Karpas-422 (cell line): ENCODE measurements around the gene FGFR3. TPM values are rescaled to one million over a fixed set of nuclear protein-coding genes. Genes with fewer than 3 reads are reported as not detected.

Experiments
- DNase-seq: peaks from one replicate; pipeline ENCODE4 v3.0.0-alpha.2; 2015
- H2AFZ ChIP-seq: fragments of 200-600 bp; sonication (generic); 2 replicates; pipeline ENCODE4 v1.6.1; 2014; ENCODE audit warnings: antibody characterized with exemption, low read length, mixed read lengths
- H3K27ac ChIP-seq: fragments of 200-600 bp; sonication (generic); 2 replicates; pipeline ENCODE4 v1.5.1; 2014; ENCODE audit warnings: mild to moderate bottlenecking, low read length, moderate library complexity
- H3K27me3 ChIP-seq: fragments of 200-600 bp; sonication (generic); 2 replicates; pipeline ENCODE4 v1.6.1; 2014; ENCODE audit warnings: low read length, mixed read lengths
- H3K36me3 ChIP-seq: fragments of 200-600 bp; sonication (generic); 2 replicates; pipeline ENCODE4 v1.6.1; 2014; ENCODE audit warnings: low read length, mixed read lengths; ENCODE audit not compliant: insufficient read depth
- H3K4me1 ChIP-seq: fragments of 200-600 bp; sonication (generic); 2 replicates; pipeline ENCODE4 v1.6.1; 2014; ENCODE audit warnings: mild to moderate bottlenecking, low read length, mixed read lengths
- H3K4me2 ChIP-seq: fragments of 200-600 bp; sonication (generic); 2 replicates; pipeline ENCODE4 v1.6.1; 2014; ENCODE audit warnings: low read length, low read depth, mild to moderate bottlenecking; ENCODE audit not compliant: poor library complexity, severe bottlenecking
- H3K4me3 ChIP-seq: fragments of 200-600 bp; sonication (generic); 2 replicates; pipeline ENCODE4 v1.5.1; 2014; ENCODE audit warnings: mild to moderate bottlenecking, antibody characterized with exemption, low read length, mixed read lengths
- H3K79me2 ChIP-seq: fragments of 200-600 bp; sonication (generic); 2 replicates; pipeline ENCODE4 v1.6.1; 2014; ENCODE audit warnings: mild to moderate bottlenecking, low read length, mixed read lengths
- H3K9ac ChIP-seq: fragments of 200-600 bp; sonication (generic); 2 replicates; pipeline ENCODE4 v1.6.0; 2014; ENCODE audit warnings: low read length
- H3K9me2 ChIP-seq: fragments of 200-600 bp; sonication (generic), shearing (Covaris generic); replicated peaks from 2 replicates; pipeline ENCODE4 v1.6.0; 2014; ENCODE audit warnings: mild to moderate bottlenecking, low read length, moderate library complexity; ENCODE audit not compliant: insufficient read depth
- H3K9me3 ChIP-seq: fragments of 300-700, 200-600 bp; sonication (generic); 2 replicates; pipeline ENCODE4 v1.6.1; 2014; ENCODE audit warnings: low read length, mixed read lengths
- H4K20me1 ChIP-seq: fragments of 200-600 bp; sonication (generic); 2 replicates; pipeline ENCODE4 v1.6.1; 2014; ENCODE audit warnings: mild to moderate bottlenecking, antibody characterized with exemption, low read length, low read depth; ENCODE audit not compliant: insufficient read depth
- total RNA-seq: library from RNA; depleted of rRNA; stranded (reverse); fragments of >200 nt; shearing (Covaris generic); gene quantifications from 2 replicates; pipeline ENCODE4 v1.2.3, GENCODE V29; 2014; ENCODE audit warnings: low replicate concordance; rRNA removed

Gene FGFR3
- not detected in 2 replicates for total RNA-seq

GRCh38 chr4:1792832-1793495 is at the start of gene FGFR3:
FGFR3 (plus strand) TSS chr4:1793293; CDS start chr4:1793935, 642 bp downstream.
- Histone ChIP-seq H3K4me3 (peak within 1 kb of the TSS; percentile 50; the same call in 1 of the 2 replicates), H4K20me1 (no peaks in the 10 kb centered on the region), H3K27ac (no peak within 1 kb of the TSS), H3K27me3 (no peaks in the 10 kb centered on the region), H3K79me2 (no peaks in the 10 kb centered on the region), H2AFZ (no peak within 1 kb of the TSS), H3K4me2 (peak within 1 kb of the TSS; percentile 48), H3K9ac (no peak within 1 kb of the TSS), H3K36me3 (no peaks in the 10 kb centered on the region), H3K9me3 (no peaks in the 10 kb centered on the region), H3K4me1 (no peaks in the 10 kb centered on the region; the same call in 1 of the 2 replicates), H3K9me2 (no peaks in the 10 kb centered on the region)
- peak; percentile 81 for DNase-seq

- DNase-seq = no peak
- Histone ChIP-seq H3K9me3 (peaks cover under 1% of the 10 kb centered on the region; the same call in 1 of the 2 replicates), H3K27me3 (no peaks in the 10 kb centered on the region), H3K4me1 (no peaks in the 10 kb centered on the region), H3K9ac (no peak overlapping the region), H3K4me3 (no peak overlapping the region), H3K9me2 (no peaks in the 10 kb centered on the region), H3K79me2 (no peaks in the 10 kb centered on the region), H3K4me2 (no peak overlapping the region), H4K20me1 (peaks cover 15% of the 10 kb centered on the region; the same call in 1 of the 2 replicates), H3K36me3 (peaks cover 11% of the 10 kb centered on the region), H3K27ac (no peak overlapping the region), H2AFZ (no peak overlapping the region)
These were observed 49.5 kb upstream of the FGFR3 start for GRCh38 chr4:1743551-1743950.

- Histone ChIP-seq H3K27ac (no peak overlapping the region), H3K36me3 (peaks cover 7% of the 10 kb centered on the region), H3K9ac (no peak overlapping the region), H4K20me1 (peaks cover 15% of the 10 kb centered on the region; the same call in 1 of the 2 replicates), H3K4me2 (no peak overlapping the region), H2AFZ (no peak overlapping the region), H3K4me3 (no peak overlapping the region), H3K79me2 (no peaks in the 10 kb centered on the region), H3K27me3 (no peaks in the 10 kb centered on the region), H3K9me2 (no peaks in the 10 kb centered on the region), H3K9me3 (no peaks in the 10 kb centered on the region), H3K4me1 (no peaks in the 10 kb centered on the region)
- no peak for DNase-seq
These were observed 49.1 kb upstream of the FGFR3 start for GRCh38 chr4:1743975-1744374.

GRCh38 chr4:1744552-1744951 is 48.5 kb upstream of the FGFR3 start:
- Histone ChIP-seq H3K9ac (no peak overlapping the region), H3K9me3 (no peaks in the 10 kb centered on the region), H2AFZ (no peak overlapping the region), H3K4me2 (no peak overlapping the region), H3K27me3 (no peaks in the 10 kb centered on the region), H3K36me3 (peaks cover 7% of the 10 kb centered on the region), H3K9me2 (no peaks in the 10 kb centered on the region), H3K4me3 (no peak overlapping the region), H3K79me2 (no peaks in the 10 kb centered on the region), H3K27ac (no peak overlapping the region), H4K20me1 (peaks cover 15% of the 10 kb centered on the region; the same call in 1 of the 2 replicates), H3K4me1 (no peaks in the 10 kb centered on the region)
- DNase-seq = no peak

GRCh38 chr4:1745165-1745564 is 47.9 kb upstream of the FGFR3 start:
- H3K36me3 ChIP-seq = peaks cover 7% of the 10 kb centered on the region
- H3K4me3 ChIP-seq = no peak overlapping the region
- H3K27me3 ChIP-seq = no peaks in the 10 kb centered on the region
- no peaks in the 10 kb centered on the region for H3K4me1 ChIP-seq
- H4K20me1 ChIP-seq = peaks cover 15% of the 10 kb centered on the region; the same call in 1 of the 2 replicates
- no peaks in the 10 kb centered on the region for H3K9me2 ChIP-seq
- H3K9ac ChIP-seq = no peak overlapping the region
- H3K9me3 ChIP-seq = no peaks in the 10 kb centered on the region
- no peaks in the 10 kb centered on the region for H3K79me2 ChIP-seq
- no peak overlapping the region for H3K4me2 ChIP-seq
- H2AFZ ChIP-seq = no peak overlapping the region
- DNase-seq = no peak
- no peak overlapping the region for H3K27ac ChIP-seq

GRCh38 chr4:1745697-1746096 is 47.4 kb upstream of the FGFR3 start:
- no peaks in the 10 kb centered on the region for H3K9me3 ChIP-seq
- H3K36me3 ChIP-seq = peaks cover 6% of the 10 kb centered on the region
- H4K20me1 ChIP-seq = peaks cover 15% of the 10 kb centered on the region; the same call in 1 of the 2 replicates
- H3K4me3 ChIP-seq = no peak overlapping the region
- no peaks in the 10 kb centered on the region for H3K9me2 ChIP-seq
- H2AFZ ChIP-seq = no peak overlapping the region
- no peaks in the 10 kb centered on the region for H3K27me3 ChIP-seq
- no peak overlapping the region for H3K9ac ChIP-seq
- no peaks in the 10 kb centered on the region for H3K4me1 ChIP-seq
- H3K79me2 ChIP-seq = no peaks in the 10 kb centered on the region
- no peak for DNase-seq
- no peak overlapping the region for H3K4me2 ChIP-seq
- H3K27ac ChIP-seq = no peak overlapping the region

GRCh38 chr4:1746265-1746691 is 46.8 kb upstream of the FGFR3 start:
- Histone ChIP-seq H3K4me1 (no peaks in the 10 kb centered on the region), H3K9me2 (no peaks in the 10 kb centered on the region), H3K36me3 (peaks cover 2% of the 10 kb centered on the region; the same call in 1 of the 2 replicates), H3K4me3 (no peak overlapping the region), H3K9ac (no peak overlapping the region), H4K20me1 (peaks cover 15% of the 10 kb centered on the region; the same call in 1 of the 2 replicates), H3K9me3 (no peaks in the 10 kb centered on the region), H3K27ac (no peak overlapping the region), H3K27me3 (no peaks in the 10 kb centered on the region), H2AFZ (no peak overlapping the region), H3K79me2 (no peaks in the 10 kb centered on the region), H3K4me2 (no peak overlapping the region)
- peak; percentile 95 for DNase-seq

GRCh38 chr4:1746919-1747602 is 46.0 kb upstream of the FGFR3 start:
- Histone ChIP-seq H2AFZ (no peak overlapping the region), H4K20me1 (peaks cover 15% of the 10 kb centered on the region; the same call in 1 of the 2 replicates), H3K36me3 (no peaks in the 10 kb centered on the region), H3K4me1 (peaks cover under 1% of the 10 kb centered on the region), H3K4me3 (no peak overlapping the region), H3K9ac (no peak overlapping the region), H3K9me3 (no peaks in the 10 kb centered on the region), H3K27me3 (no peaks in the 10 kb centered on the region), H3K9me2 (no peaks in the 10 kb centered on the region), H3K79me2 (no peaks in the 10 kb centered on the region), H3K27ac (no peak overlapping the region), H3K4me2 (no peak overlapping the region)
- DNase-seq = no peak
